Activated T-helper 1 cell treated with anti-CD3 and anti-CD28 coated beads, Interleukin-12 subunit alpha, Interleukin-12 subunit beta, Interleukin-2, Interleukin-4 antibody, amounts not matched to agents 30 ng/mL and 10 ng/mL and 1 ng/mL, durations not matched to agents 14 hours and 24 hours and 36 hours (primary cell): ENCODE measurements around the gene KLHL8. TPM values are rescaled to one million over a fixed set of nuclear protein-coding genes. Genes with fewer than 3 reads are reported as not detected.

Source experiments
- DNase-seq: peaks from one replicate; pipeline ENCODE4 v3.0.0; 2021; ENCODE audit warnings: low spot score
- H3K27ac Mint-ChIP-seq: one replicate; pipeline ENCODE4 v1.8.0; 2021; ENCODE audit warnings: mild to moderate bottlenecking, mixed read lengths
- H3K27me3 Mint-ChIP-seq: one replicate; pipeline ENCODE4 v1.8.0; 2022; ENCODE audit warnings: mild to moderate bottlenecking, moderate library complexity, mixed read lengths; ENCODE audit not compliant: insufficient read depth
- H3K36me3 Mint-ChIP-seq: one replicate; pipeline ENCODE4 v1.8.0; 2021; ENCODE audit warnings: low read depth, mixed read lengths
- H3K4me1 Mint-ChIP-seq: one replicate; pipeline ENCODE4 v1.8.0; 2021; ENCODE audit warnings: low read depth, mixed read lengths
- H3K4me3 Mint-ChIP-seq: one replicate; pipeline ENCODE4 v1.8.0; 2021; ENCODE audit warnings: mild to moderate bottlenecking, moderate library complexity, mixed read lengths
- H3K9me3 Mint-ChIP-seq: one replicate; pipeline ENCODE4 v1.8.0; 2021; ENCODE audit warnings: mixed read lengths
- intact Hi-C: fragments of 100-400 bp; cut with micrococcal nuclease; formaldehyde crosslinking; loops from one replicate; pipeline ENCODE4 v1.15.1; 2024
- total RNA-seq: library from RNA; stranded (reverse); gene quantifications from 2 replicates; pipeline ENCODE4 v1.2.3, GENCODE V29; 2022

Gene KLHL8
- total RNA-seq, 1 donor from 2014 or later, result 15.1 TPM

DNA sequence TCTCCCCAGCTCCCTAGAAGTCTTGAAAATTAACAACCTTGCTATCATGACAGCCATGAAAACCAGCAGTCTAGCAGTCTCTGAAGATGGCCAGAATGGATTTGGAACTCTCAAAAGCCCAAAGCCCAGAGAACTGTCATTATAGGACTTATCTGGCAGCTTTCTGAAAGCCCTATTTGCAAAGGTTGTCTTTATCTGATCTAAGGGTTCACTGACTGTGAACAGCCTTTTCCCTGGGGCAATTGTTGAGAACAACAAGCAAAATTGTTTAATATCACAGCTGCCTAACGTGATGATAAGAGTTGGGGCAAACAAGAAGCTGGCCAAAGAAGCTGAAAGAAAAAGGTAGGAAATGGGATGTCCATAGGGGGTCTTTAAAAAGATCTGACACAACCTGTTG, 20.9 kb upstream of the KLHL8 start:
- Mint-ChIP-seq H3K4me3 (no peak overlapping the region), H3K27ac (no peak overlapping the region), H3K9me3 (peaks cover 24% of the 10 kb centered on the region), H3K4me1 (no peaks in the 10 kb centered on the region), H3K36me3 (no peaks in the 10 kb centered on the region), H3K27me3 (peaks cover 17% of the 10 kb centered on the region)
- intact Hi-C loops, result no loop called here
- no peak for DNase-seq

- peaks cover 4% of the 10 kb centered on the region for H3K4me1 Mint-ChIP-seq
- intact Hi-C loops, result no loop called here
- H3K27ac Mint-ChIP-seq, result no peak overlapping the region
- no peaks in the 10 kb centered on the region for H3K36me3 Mint-ChIP-seq
- H3K4me3 Mint-ChIP-seq, result no peak overlapping the region
- peaks cover 24% of the 10 kb centered on the region for H3K9me3 Mint-ChIP-seq
- no peak for DNase-seq
- H3K27me3 Mint-ChIP-seq, result peaks cover 17% of the 10 kb centered on the region
These were observed 19.9 kb upstream of the KLHL8 start for GRCh38 chr4:87240341-87240740.

DNA sequence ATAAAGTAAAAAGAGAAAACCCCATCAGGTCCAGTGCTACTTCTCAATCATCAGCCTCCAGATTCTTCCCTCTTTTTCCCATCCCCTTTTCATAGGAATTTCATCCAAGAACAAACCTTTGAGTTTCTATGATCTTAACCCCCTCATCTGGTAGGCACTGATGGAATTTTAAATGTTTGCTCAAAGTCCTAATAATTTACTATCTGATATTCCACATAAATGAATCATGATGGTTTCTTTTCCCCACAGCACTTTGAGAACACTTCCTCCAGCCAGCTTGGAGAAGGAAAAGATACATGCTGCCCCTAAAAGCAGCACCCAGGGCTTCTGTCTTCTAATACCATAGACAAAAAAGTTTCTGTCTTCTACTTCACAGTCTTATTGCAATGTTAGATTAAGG, 19.4 kb upstream of the KLHL8 start:
- intact Hi-C loops, result loop anchor here (5.0 to 10.0 kb wide), 3 partner anchors 152 to 1285 kb away; partner anchors contain the start of genes HSD17B11 and PYURF
- H3K9me3 Mint-ChIP-seq, result peaks cover 24% of the 10 kb centered on the region
- H3K4me1 Mint-ChIP-seq, result peaks cover 7% of the 10 kb centered on the region
- H3K36me3 Mint-ChIP-seq, result no peaks in the 10 kb centered on the region
- H3K27me3 Mint-ChIP-seq, result peaks cover 17% of the 10 kb centered on the region
- H3K27ac Mint-ChIP-seq, result no peak overlapping the region
- DNase-seq, result no peak
- no peak overlapping the region for H3K4me3 Mint-ChIP-seq

GRCh38 chr4:87239194-87239593, 18.8 kb upstream of the KLHL8 start:
- Mint-ChIP-seq H3K27ac (no peak overlapping the region), H3K36me3 (no peaks in the 10 kb centered on the region), H3K27me3 (peaks cover 12% of the 10 kb centered on the region), H3K4me3 (no peak overlapping the region), H3K9me3 (peaks cover 19% of the 10 kb centered on the region), H3K4me1 (peaks cover 7% of the 10 kb centered on the region)
- intact Hi-C loops, result loop anchor here (5.0 to 10.0 kb wide), 3 partner anchors 153 to 1286 kb away; partner anchors contain the start of genes HSD17B11 and PYURF
- DNase-seq, result no peak

DNA sequence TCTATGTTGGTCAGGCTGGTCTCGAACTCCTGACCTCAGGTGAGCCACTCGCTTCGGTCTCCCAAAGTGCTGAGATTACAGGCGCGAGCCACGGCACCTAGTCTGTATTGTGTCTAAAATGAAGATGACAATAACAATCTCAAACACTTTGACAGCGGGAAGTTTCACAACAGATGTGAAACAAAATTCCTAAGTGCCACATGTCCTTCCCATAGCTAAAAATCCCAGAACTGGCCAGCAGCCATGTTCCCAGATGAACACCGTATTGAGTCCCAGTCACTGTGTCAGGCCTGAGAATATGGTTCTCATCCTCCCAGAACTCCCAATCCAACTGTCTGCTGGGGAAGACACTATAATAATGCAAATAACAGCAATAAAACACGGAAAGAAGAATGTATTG, 16.4 kb upstream of the KLHL8 start:
- peaks cover 7% of the 10 kb centered on the region for H3K4me1 Mint-ChIP-seq
- H3K9me3 Mint-ChIP-seq, result peaks cover under 1% of the 10 kb centered on the region
- H3K4me3 Mint-ChIP-seq, result no peak overlapping the region
- H3K36me3 Mint-ChIP-seq, result no peaks in the 10 kb centered on the region
- no peak overlapping the region for H3K27ac Mint-ChIP-seq
- intact Hi-C loops, result loop anchor here (2.0 to 10.0 kb wide), 4 partner anchors 155 to 1288 kb away; partner anchors contain the start of genes AFF1, HSD17B11 and PYURF
- H3K27me3 Mint-ChIP-seq, result peaks cover 13% of the 10 kb centered on the region
- DNase-seq, result no peak

- Mint-ChIP-seq H3K36me3 (no peaks in the 10 kb centered on the region), H3K27ac (no peak overlapping the region), H3K4me1 (peaks cover 7% of the 10 kb centered on the region), H3K4me3 (no peak overlapping the region), H3K9me3 (no peaks in the 10 kb centered on the region), H3K27me3 (peaks cover 14% of the 10 kb centered on the region)
- DNase-seq, result no peak
- intact Hi-C loops, result loop anchor here (1.0 to 10.0 kb wide), 7 partner anchors 15 to 1290 kb away; partner anchors contain the start of genes HSD17B11, KLHL8 and PYURF
These were observed 14.7 kb upstream of the KLHL8 start for GRCh38 chr4:87235020-87235671.

- intact Hi-C loops, result loop anchor here (10.0 kb wide), 1 partner anchor 1293 kb away; the partner anchor contains the start of gene PYURF
- DNase-seq, result no peak
- H3K27me3 Mint-ChIP-seq, result peaks cover 10% of the 10 kb centered on the region
- peaks cover 7% of the 10 kb centered on the region for H3K4me1 Mint-ChIP-seq
- H3K27ac Mint-ChIP-seq, result no peak overlapping the region
- no peaks in the 10 kb centered on the region for H3K9me3 Mint-ChIP-seq
- H3K4me3 Mint-ChIP-seq, result no peak overlapping the region
- no peaks in the 10 kb centered on the region for H3K36me3 Mint-ChIP-seq
These were observed 11.8 kb upstream of the KLHL8 start for GRCh38 chr4:87232216-87232615.

DNA sequence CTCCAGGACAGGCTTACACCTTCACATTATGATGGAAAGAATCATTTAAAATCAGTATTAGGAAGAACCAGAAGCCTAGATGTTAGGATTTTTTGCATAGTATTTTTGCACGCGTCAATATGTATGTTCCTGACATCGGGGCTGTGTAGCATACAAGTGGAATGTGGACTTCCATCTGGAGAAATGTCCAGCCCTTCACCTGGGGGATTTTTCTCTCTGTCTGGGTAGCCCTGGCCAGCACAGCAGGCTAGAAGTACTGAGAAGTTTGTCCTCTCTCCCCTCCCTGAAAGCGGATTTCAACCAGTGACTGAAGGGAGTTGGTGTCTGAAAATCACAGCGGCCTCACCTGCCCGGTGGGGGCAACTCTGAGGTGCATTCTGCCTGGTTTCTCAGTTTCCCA, 10.4 kb upstream of the KLHL8 start:
- H3K27ac Mint-ChIP-seq, result no peak overlapping the region
- intact Hi-C loops, result loop anchor here (10.0 kb wide), 1 partner anchor 1294 kb away; the partner anchor contains the start of gene PYURF

DNA sequence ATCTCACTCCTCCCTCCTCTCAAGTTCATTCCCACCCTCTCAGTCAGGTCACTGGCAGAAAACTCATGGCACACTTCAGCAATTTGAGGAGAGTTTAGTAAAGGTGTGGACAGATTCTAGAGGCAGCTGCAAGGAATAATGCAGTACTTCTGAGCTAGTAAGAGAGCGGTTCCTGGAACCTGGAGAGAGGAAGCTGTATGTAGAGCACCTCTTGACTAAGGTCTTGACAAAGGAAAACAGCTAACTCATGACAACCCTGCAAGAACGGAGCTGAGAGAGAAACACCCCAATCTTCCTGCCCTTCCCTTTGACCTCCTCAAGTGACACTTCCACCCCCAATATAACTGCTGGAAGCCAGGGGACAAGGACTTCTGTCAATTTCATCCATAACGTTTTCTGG, 9.6 kb upstream of the KLHL8 start:
- Mint-ChIP-seq H3K4me3 (no peak overlapping the region), H3K27me3 (peaks cover 15% of the 10 kb centered on the region), H3K27ac (no peak overlapping the region), H3K36me3 (no peaks in the 10 kb centered on the region), H3K9me3 (no peaks in the 10 kb centered on the region), H3K4me1 (peaks cover 8% of the 10 kb centered on the region)
- no peak for DNase-seq
- intact Hi-C loops, result loop anchor here (10.0 kb wide), 1 partner anchor 1295 kb away; the partner anchor contains the start of gene PYURF

More for the DNA sequence above, 10.4 kb upstream of the KLHL8 start:
- Mint-ChIP-seq H3K4me1 (peaks cover 8% of the 10 kb centered on the region), H3K4me3 (no peak overlapping the region), H3K36me3 (no peaks in the 10 kb centered on the region), H3K27me3 (peaks cover 10% of the 10 kb centered on the region), H3K9me3 (no peaks in the 10 kb centered on the region)
- DNase-seq, result no peak

DNA sequence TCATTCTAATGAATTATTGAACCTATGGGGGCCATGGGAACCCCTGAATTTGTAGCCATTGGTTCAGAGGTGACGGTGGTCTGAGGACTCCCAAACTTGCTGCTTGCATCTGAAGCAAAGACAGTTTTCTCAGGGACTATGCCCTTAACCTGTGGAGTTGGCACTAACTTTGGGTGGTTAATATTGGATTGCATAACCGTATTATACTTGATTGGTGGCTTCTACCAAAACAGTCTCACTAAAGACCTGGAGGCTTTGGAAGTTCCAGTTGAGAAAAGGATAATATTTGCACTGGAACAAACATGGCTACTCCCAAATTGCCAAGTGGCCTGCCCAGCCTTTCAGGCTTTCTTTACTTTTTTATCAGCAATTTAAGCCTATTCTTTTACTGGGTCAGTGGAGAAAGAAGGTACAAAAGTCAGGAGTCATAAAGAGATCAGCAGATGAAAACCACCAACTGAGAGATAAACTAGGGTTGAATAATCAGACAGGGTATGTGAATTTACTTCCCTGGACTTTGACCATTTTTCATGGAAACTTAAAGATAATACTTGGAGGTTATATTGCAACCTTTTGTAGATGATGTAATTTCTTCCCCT, 7.9 kb upstream of the KLHL8 start:
- no peak overlapping the region for H3K27ac Mint-ChIP-seq
- no peak for DNase-seq
- peaks cover 8% of the 10 kb centered on the region for H3K4me1 Mint-ChIP-seq
- H3K9me3 Mint-ChIP-seq, result no peaks in the 10 kb centered on the region
- no peak overlapping the region for H3K4me3 Mint-ChIP-seq
- H3K36me3 Mint-ChIP-seq, result no peaks in the 10 kb centered on the region
- intact Hi-C loops, result no loop called here
- peaks cover 16% of the 10 kb centered on the region for H3K27me3 Mint-ChIP-seq

DNA sequence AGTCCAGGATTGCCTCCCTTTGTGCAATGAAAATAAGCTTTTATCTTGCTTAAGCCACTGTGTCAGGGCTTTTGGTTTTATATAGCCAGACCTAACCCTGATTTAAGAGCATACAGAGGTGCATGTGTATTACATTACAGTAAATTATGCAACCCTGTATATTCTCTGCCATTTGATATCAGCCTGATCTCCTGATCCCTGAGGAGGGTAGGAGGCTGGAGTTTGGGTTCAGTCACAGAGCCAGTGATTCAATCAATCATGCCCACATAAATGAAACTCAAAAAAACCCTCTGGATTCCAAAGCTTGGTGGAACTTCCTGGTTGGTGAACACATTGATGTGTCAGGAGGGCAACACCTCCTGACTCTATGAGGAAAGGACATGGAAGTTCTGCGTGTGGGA, 7.3 kb upstream of the KLHL8 start:
- Mint-ChIP-seq H3K9me3 (no peaks in the 10 kb centered on the region), H3K36me3 (no peaks in the 10 kb centered on the region), H3K4me1 (peaks cover 8% of the 10 kb centered on the region), H3K4me3 (no peak overlapping the region), H3K27ac (no peak overlapping the region), H3K27me3 (peaks cover 18% of the 10 kb centered on the region)
- no peak for DNase-seq
- intact Hi-C loops, result no loop called here

DNA sequence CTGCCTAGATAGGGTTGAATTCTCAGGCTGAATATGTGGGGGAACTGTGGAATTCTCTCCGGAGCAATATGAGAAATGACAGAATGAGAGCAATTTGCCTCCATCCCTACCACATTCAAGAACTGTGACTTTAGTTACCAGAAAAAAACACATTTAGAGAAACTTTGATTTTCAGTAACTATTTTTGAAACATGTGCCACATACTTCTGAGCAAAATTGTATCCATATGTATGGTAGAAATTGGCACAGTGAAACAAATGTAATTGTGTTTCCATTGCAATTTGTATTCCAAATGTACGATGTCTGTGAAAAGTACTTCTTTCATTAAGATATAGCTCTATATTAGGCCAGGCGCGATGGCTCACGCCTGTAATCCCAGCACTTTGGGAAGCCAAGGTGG, 5.5 kb upstream of the KLHL8 start:
- no peak overlapping the region for H3K4me3 Mint-ChIP-seq
- intact Hi-C loops, result no loop called here
- no peaks in the 10 kb centered on the region for H3K36me3 Mint-ChIP-seq
- no peaks in the 10 kb centered on the region for H3K9me3 Mint-ChIP-seq
- H3K4me1 Mint-ChIP-seq, result peaks cover 8% of the 10 kb centered on the region
- H3K27me3 Mint-ChIP-seq, result peaks cover 22% of the 10 kb centered on the region
- no peak overlapping the region for H3K27ac Mint-ChIP-seq
- no peak for DNase-seq
